ENCODE measurements around the gene GRM7.

GRM7 gene

DNA sequence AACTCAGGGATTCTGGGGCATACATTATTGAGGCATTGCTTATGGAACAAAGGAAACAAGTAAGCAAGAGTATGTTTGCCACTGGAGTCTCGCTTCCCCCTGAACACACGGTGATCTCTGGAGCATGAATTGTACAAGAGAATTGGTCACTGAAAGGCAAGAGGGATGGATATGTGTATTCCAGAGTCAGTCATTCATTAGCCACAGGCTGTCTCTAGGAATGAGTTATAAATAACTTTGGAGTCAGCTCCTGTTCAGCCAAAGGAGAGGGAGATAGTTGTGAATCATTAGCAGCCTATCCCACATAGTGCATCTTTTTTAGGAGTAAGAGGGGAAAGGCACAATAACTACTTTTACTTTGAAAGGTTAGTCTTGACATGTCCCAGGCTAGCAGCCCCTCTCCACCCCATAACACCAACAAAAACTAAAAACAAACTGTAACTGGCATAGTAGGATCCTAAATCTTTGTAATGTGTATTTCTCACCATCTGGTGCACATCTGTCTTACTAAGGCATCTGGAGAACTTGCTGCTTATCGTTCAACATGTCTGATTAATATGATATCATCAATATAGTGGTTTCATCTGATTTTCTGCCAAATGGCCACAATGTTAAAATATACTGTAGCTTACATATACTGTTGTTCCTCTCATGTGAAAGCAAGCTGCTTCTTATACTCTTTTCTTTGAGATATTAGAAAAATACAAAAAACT lies 462.2 kb downstream of the GRM7 start:
- DNase-seq = no peak

GRCh38 chr3:7328339-7328738 lies 467.4 kb downstream of the GRM7 start:
- no peak for DNase-seq

GRCh38 chr3:7332696-7333095 lies 471.8 kb downstream of the GRM7 start:
- no peak for DNase-seq

DNA sequence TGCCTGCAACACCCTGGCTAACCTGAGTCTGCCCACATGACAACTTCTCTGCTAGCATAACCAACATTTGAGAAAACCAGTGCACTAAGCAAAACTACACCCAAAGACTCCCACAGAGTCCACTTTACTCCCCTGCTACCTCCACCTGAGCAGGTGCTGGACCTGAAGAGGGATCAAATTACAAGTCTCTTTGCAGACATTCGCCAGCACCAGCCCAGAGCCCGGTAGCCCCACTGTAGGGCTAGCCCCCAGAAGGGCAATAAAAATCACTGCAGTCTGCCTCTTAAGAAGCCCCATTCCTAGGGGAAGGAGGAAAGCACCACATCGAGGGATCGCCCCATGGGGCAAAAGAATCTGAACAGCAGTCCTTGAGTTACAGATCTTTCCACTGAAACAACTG lies 472.2 kb downstream of the GRM7 start:
- DNase-seq = no peak

DNA sequence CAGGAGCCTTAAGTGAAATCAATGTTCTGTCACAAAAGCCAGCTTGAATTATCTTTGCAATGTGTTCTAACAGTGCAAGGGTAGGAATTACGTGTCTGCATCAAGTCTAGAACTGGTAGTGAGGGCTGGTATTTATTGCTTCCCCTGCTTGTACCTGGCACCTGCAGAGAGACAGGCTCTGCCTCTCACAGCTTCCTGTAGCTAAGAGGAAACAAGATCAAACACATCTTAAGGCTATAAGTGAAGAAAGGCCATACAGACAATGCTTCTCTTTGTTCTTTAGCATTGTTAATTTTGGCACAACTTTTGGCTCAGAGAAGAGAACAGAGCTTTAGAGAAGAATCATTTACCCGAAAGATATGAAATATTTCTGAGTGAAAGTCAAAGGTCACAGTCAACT lies 479.9 kb downstream of the GRM7 start:
- DNase-seq = no peak

GRCh38 chr3:7346364-7346763 lies 485.4 kb downstream of the GRM7 start:
- DNase-seq = no peak

GRCh38 chr3:7357101-7357500 lies 496.2 kb downstream of the GRM7 start:
- DNase-seq = no peak

DNA sequence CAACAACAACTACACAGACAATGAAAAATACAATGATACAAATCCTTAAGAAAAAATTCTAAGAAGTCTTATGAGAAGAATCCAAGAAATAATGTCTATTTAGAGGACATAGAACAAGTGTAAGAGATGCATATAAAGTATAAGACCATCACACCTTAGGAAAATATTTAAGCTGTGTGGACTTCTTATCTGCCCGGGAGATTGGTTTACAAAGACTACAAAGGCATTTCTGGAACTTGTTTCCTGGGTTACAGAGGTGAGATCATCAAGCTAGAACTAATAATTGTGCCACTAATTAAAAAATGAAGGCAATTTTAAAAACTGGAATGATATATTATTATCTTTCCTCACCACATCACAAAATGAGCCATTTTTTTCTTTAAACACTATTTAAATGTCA lies 507.1 kb downstream of the GRM7 start:
- DNase-seq = no peak

DNA sequence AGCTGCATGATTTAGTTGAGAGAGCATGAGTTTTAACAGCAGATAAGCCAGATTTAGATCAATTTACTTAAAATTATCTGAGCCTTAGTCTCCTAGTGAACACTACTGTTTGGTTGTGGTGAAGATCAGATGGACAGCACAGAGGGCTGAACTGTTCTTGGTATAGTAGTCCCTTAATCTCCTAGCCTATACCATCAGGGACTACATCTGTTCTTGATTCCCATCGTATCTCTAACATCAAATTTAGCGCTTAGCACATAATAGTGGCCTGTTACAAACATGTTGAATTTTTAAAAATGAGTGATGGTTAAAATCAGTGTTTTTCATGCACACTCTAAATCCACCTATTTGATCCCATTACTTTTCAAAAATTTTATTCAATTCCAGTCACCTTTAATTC lies 507.7 kb downstream of the GRM7 start:
- no peak for DNase-seq

GRCh38 chr3:7371693-7372572 lies 511.0 kb downstream of the GRM7 start:
- no peak for DNase-seq

- DNase-seq = no peak
Observed at GRCh38 chr3:7377103-7377502, 516.2 kb downstream of the GRM7 start.

GRCh38 chr3:7381741-7382140 lies 520.8 kb downstream of the GRM7 start:
- DNase-seq = no peak

DNA sequence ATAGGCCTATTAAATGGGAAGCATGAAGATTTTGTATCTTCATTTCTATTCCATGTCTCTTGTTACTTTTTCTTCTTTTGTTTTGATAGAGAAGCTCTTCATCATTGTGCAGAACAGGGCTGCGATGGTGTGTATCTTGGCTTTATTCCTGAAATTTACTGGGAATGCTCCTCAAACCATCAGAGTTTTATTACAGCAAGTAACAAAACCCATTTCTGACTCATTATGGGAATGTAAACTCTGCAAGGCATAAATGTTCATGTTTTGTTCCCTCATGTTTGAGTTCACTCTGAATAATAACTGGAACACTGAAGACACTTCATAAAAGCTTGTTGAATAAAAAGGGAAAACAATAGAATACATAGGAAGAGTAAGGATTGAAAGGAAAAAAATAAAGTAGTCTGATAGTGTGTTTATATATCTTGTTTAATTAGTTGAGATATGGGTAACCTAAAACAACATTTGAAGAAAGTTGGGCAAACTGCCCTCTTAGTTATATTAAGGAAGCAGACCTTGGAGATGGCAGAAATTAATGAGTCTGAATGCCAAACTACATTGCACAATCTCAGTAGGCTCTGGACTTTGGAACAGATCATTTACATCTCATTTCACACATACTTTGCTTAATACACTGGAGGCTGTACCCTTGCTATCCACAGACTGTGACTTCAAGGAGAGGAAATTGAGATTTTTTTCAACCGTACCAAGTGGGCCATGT lies 521.5 kb downstream of the GRM7 start:
- no peak for DNase-seq

GRCh38 chr3:7385635-7386034 lies 524.7 kb downstream of the GRM7 start:
- DNase-seq = no peak

DNA sequence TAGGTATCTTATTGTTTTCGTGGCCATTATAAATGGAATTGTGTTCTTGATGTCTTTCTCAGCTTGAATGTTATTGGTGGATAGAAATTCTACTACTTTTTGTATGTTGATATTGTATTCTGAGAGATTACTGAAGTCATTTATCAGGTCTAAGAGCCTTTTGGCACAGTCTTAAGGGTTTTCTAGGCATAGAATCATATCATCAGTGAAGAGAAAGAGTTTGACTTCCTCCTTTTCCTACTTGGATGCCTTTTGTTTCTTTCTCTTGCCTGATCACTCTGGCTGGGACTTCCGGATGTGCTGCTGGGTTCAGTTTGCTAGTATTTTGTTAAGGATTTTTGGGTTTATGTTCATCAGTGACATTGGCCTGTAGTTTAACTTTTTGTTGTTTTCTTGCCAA lies 527.1 kb downstream of the GRM7 start:
- DNase-seq = no peak

DNA sequence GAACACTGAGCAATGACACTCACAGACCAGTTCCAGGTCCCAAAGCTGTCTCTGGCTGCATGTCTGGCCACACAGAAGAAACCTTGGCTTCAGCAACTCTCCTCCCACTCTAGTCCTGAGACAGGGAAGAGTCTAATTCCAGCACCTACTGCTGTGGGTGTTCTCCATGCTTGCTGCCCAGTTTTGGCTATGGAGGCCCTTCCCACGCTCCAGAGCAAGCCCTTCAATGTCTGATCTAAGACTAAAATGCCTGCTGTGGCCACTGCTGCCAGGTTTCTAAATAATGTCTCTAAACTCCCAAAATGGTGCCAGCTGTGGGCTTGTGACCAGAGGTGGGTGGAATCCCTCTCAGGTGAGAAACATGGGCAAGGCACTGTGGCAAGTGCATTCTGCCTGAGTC lies 531.3 kb downstream of the GRM7 start:
- no peak for DNase-seq

DNA sequence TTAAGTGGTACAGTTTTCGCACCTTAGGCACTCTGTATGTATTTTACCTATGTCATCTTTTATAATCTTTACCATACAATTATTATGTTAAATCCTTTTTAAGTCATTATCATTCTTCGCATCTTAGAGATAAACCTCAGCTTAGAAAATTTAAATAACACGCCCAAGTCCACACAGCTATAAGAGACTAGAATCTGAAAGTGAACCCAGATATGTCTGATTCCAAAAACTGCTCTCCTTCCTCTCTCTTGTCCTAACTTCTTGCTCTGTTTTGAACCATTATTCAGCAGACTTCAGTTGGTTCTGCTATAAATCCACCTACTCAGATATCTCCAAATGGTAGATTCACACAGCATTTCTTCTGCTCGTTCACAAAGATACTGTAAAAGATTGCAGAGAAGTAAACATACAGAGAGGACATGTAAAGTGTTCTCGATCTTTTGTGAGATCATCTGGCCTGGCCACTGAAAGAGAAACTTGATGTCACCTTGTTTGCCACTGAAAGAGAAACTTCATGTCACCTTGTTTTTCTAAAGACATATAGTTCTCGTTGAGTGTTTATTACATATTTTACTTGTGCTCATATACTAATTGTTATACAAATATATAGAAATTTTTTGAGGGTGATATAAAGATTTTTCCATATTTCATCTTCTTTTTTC lies 533.2 kb downstream of the GRM7 start:
- DNase-seq = no peak

DNA sequence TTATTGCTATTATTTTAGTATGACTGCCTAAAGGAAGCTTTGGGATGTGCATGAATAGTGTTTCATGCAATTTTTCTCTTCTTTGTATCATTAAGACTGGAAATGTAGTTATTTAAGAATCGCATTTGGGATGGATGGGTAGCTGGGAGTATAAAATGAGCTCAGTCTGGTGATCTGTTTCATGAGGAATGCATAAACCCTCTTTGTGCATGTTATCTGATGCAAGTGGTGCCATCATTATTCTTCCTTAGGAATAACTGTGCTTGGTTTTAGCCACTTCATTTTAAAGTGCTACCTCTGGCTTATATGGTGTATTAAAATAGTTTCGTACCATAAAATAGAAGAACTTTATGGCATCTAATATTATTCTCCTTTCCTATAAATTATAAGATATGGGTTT lies 535.6 kb downstream of the GRM7 start:
- DNase-seq = no peak

GRCh38 chr3:7397097-7397496 lies 536.2 kb downstream of the GRM7 start:
- no peak for DNase-seq

GRCh38 chr3:7400360-7400759 lies 539.4 kb downstream of the GRM7 start:
- no peak for DNase-seq

DNA sequence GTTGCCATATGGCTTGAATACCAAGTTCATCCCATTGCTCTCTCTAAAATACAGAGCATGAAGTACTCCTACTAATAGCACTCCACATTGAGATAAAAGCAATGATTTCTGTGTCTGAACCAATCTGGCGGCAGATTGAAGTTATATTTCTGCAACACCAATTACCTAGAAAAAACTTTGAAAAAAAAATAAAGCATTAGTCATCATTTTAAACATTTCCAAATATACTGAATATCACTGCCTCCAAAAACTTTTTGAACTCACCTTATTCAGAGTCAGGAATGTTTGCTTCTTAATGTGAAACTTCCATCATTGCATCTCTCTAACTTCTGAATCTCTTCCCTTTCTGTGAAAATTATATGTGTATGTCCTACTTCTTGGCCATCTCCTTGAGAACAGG lies 540.5 kb downstream of the GRM7 start:
- no peak for DNase-seq

DNA sequence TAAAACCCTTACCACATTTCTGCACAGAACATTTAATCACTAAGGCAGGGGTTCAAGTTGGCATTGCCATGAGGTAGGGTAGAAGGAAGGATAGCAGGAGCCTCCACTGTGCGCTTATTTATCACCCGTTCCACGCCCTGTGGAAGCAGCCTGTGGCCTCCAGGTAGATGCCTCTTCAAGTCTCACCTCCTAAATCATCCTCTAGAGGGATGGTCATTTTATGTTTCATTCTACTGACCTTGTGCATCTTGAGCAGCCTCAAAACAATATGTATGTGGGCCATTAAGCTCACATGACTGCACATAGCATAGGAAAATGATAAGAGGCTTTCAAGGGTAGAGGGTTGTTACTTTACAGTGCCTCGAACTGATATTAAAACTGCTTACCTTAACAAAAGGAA lies 546.2 kb downstream of the GRM7 start:
- no peak for DNase-seq

DNA sequence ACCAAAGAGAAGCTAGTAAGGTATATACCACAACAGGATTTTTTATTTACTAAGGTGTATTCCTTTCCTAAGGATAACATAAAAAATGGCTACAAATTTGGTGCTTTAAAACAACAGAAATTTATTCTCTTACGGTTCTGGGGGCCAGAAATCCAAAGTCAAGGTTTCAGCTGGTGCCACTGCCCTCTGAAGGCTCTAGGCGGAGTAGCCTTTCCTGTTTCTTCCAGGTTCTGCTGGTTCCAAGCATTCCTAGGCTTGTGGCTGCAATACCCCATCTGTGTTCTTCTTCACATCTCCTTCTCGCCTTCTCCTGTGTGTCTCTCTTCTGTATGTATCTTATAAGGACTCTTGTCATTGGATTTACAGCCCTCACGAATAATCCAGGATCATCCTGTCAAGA lies 549.9 kb downstream of the GRM7 start:
- DNase-seq = no peak
